ENCODE data around the gene MYO9B.

The MYO9B gene

DNA sequence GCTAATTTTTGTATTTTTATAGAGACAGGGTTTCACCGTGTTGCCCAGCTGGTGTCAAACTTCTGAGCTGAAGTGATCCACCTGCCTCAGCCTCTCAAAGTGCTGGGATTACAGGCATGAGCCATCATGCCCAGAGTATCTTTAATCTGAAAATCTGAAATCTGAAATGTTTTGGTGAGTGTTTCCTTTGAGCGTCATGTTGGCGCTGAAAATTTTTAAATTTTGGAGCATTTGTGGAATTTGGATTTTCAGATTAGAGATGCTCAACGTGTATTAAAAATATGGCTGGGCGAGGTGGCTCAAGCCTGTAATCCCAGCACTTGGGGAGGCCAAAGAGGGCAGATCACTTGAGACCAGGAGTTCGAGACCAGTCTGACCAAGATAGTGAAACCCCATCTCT, 43.8 kb upstream of the MYO9B start:
- DNase-seq = no peak
- TF ChIP-seq, protein P1, sequence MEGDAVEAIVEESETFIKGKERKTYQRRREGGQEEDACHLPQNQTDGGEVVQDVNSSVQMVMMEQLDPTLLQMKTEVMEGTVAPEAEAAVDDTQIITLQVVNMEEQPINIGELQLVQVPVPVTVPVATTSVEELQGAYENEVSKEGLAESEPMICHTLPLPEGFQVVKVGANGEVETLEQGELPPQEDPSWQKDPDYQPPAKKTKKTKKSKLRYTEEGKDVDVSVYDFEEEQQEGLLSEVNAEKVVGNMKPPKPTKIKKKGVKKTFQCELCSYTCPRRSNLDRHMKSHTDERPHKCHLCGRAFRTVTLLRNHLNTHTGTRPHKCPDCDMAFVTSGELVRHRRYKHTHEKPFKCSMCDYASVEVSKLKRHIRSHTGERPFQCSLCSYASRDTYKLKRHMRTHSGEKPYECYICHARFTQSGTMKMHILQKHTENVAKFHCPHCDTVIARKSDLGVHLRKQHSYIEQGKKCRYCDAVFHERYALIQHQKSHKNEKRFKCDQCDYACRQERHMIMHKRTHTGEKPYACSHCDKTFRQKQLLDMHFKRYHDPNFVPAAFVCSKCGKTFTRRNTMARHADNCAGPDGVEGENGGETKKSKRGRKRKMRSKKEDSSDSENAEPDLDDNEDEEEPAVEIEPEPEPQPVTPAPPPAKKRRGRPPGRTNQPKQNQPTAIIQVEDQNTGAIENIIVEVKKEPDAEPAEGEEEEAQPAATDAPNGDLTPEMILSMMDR (IDR thresholded peaks at IDR 0.05; ENCODE audit: low read depth, low read length) = no peak
- H3K27me3 ChIP-seq (ENCODE audit: insufficient read depth, low read depth, severe bottlenecking) = no peaks in the 10 kb centered on the region

DNA sequence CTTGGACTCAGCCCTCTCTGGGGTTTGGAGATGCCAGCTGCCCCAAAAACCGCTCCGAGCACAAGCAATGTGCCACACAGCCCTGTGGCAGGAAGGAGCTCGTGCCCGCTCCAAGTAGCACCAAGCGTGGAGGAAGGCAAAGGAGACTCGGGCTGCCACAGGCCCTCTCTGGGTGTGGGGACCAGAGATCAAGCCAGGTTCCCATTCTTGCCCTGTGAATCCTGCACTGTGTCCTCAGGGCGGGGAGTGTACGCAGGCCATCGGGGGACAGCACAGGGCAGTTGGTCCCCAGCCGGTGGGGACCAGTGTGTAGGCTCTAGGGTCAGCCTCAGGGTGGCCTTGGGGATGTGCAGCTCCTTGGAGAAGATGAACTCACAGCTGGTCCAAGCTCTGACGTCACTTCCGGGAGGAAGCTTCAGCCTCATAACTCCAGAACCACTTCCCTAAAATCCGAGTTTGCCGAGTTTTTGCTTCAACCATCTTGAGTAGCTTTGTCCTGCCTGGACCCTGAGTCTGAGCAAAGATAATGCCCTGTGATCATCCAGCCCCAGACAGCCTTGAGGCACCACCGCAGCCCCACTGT, 39.6 kb upstream of the MYO9B start:
- no peak for DNase-seq
- Histone ChIP-seq H3K27me3 (ENCODE audit: insufficient read depth, low read depth, severe bottlenecking) (no peaks in the 10 kb centered on the region), H3K4me3 (ENCODE audit: low read depth, low read length) (no peak overlapping the region), H3K9me3 (ENCODE audit: severe bottlenecking) (no peaks in the 10 kb centered on the region), H3K27ac (no peak overlapping the region), H3K36me3 (no peaks in the 10 kb centered on the region)
- TF ChIP-seq, protein P1 (IDR thresholded peaks at IDR 0.05; ENCODE audit: low read depth, low read length) = no peak

More for the DNA sequence above, 43.8 kb upstream of the MYO9B start:
- H3K4me3 ChIP-seq (ENCODE audit: low read depth, low read length) = no peak overlapping the region
- H3K27ac ChIP-seq = no peak overlapping the region
- no peaks in the 10 kb centered on the region for H3K36me3 ChIP-seq
- no peaks in the 10 kb centered on the region for H3K9me3 ChIP-seq (ENCODE audit: severe bottlenecking)

DNA sequence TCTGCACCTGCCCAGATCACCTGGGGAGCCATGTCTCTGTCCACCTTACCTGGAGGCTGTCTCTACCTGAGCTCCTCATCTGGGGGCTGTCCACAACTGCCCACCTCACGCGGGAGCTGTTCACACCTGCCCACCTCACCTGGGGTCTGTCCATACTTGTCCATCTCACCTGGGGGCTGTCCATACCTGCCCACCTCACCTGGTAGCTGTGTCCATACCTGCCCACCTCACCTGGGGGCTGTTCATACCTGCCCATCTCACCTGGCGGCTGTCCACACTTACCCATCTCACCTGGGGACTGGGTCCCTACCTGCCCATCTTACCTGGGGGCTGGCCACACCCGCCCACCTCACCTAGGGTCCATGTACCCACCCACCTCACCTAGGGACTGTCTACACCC, 38.9 kb upstream of the MYO9B start:
- Histone ChIP-seq H3K9me3 (ENCODE audit: severe bottlenecking) (no peaks in the 10 kb centered on the region), H3K36me3 (no peaks in the 10 kb centered on the region), H3K27ac (no peak overlapping the region), H3K4me3 (ENCODE audit: low read depth, low read length) (no peak overlapping the region), H3K27me3 (ENCODE audit: insufficient read depth, low read depth, severe bottlenecking) (no peaks in the 10 kb centered on the region)
- TF ChIP-seq, protein P1 (IDR thresholded peaks at IDR 0.05; ENCODE audit: low read depth, low read length) = no peak
- DNase-seq = no peak

DNA sequence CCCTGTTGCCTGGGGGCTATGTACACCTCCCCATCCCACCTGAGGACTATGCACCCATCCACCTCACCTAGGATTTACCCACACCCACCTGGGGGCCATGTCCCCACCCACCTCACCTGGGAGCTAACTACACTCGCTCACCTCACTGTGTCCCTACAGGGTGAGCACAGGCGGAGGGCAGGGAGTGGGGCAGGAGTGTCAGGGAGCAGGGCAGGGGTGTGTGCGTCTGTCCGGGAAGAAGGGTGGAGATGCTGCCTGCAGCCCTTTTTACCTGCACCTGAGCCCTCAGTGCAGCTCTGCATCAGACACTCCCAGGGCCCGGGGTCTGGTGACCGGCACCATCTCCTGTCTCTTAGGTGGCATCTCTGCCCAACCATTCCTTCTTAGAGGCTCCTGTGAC, 38.4 kb upstream of the MYO9B start:
- H3K27me3 ChIP-seq (ENCODE audit: insufficient read depth, low read depth, severe bottlenecking) = no peaks in the 10 kb centered on the region
- no peak overlapping the region for H3K27ac ChIP-seq
- TF ChIP-seq, protein P1 (IDR thresholded peaks at IDR 0.05; ENCODE audit: low read depth, low read length) = no peak
- H3K9me3 ChIP-seq (ENCODE audit: severe bottlenecking) = no peaks in the 10 kb centered on the region
- no peak overlapping the region for H3K4me3 ChIP-seq (ENCODE audit: low read depth, low read length)
- no peak for DNase-seq
- H3K36me3 ChIP-seq = no peaks in the 10 kb centered on the region

DNA sequence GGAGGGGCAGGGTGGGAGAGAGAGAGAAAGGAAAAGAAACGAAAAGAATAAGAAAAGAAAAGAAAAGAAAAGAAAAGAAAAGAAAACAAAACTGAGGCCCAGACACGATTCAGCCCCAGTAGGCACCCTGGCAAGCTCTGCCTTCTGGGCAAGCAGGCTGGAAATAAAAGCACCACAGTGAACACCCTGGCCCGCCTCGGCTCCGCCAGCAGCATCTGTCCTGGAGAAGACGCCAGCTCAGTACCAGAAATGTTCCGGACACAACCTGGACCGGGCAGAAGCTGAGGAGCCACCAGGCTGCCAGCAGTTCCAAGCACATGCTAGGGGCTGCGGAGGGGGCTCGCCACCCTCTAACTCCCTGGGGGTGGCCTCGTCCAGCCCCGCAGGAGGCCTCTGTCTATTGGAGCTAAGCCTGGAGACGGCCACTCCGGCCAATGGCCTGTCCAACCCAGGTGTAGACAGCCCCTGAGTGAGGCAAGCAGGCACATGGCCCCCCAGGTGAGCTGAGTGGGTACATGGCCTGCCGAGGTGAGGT, 37.5 kb upstream of the MYO9B start:
- no peaks in the 10 kb centered on the region for H3K9me3 ChIP-seq (ENCODE audit: severe bottlenecking)

More for the DNA sequence above, 37.5 kb upstream of the MYO9B start:
- Histone ChIP-seq H3K36me3 (no peaks in the 10 kb centered on the region), H3K27ac (no peak overlapping the region), H3K4me3 (ENCODE audit: low read depth, low read length) (no peak overlapping the region), H3K27me3 (ENCODE audit: insufficient read depth, low read depth, severe bottlenecking) (no peaks in the 10 kb centered on the region)
- TF ChIP-seq, protein P1 (IDR thresholded peaks at IDR 0.05; ENCODE audit: low read depth, low read length) = no peak
- no peak for DNase-seq

Measured in WERI-Rb-1 (cell line).